ENCODE results near the gene GPLD1.
A peak's percentile ranks its signal among the peaks of the same experiment; 100 is the strongest.
"Not testable (repeated sequence)": the region's sequence is repeated elsewhere in the genome, so short reads cannot be mapped to it uniquely, and the experiment has no call there.

Gene GPLD1

GRCh38 chr6:24385536-24386269, 103.7 kb downstream of the GPLD1 start:
- no peak overlapping the region for H3K4me3 Mint-ChIP-seq
- H3K4me1 Mint-ChIP-seq, result no peaks in the 10 kb centered on the region
- no peaks in the 10 kb centered on the region for H3K27me3 Mint-ChIP-seq (ENCODE audit: low read depth)
- no peaks in the 10 kb centered on the region for H3K36me3 Mint-ChIP-seq (ENCODE audit: low read depth)
- no peaks in the 10 kb centered on the region for H3K9me3 Mint-ChIP-seq
- peak in 1 of 3 experiments; percentile 13 for TF ChIP-seq CTCF (IDR thresholded peaks at IDR 0.05; ENCODE audit: unreplicated experiment in 3 of 3)
- H3K27ac Mint-ChIP-seq, result peak overlapping the region; percentile 41 to 93 (median 71)

GRCh38 chr6:24384369-24385130, 104.8 kb downstream of the GPLD1 start:
- H3K4me3 Mint-ChIP-seq; H3K27me3 Mint-ChIP-seq (ENCODE audit: low read depth); H3K4me1 Mint-ChIP-seq; H3K9me3 Mint-ChIP-seq; H3K36me3 Mint-ChIP-seq (ENCODE audit: low read depth): not testable (repeated sequence)
- peak overlapping the region; percentile 7 to 93 (median 71) for H3K27ac Mint-ChIP-seq

GRCh38 chr6:24382891-24383494, 106.4 kb downstream of the GPLD1 start:
- H3K9me3 Mint-ChIP-seq; H3K27me3 Mint-ChIP-seq (ENCODE audit: low read depth); H3K4me1 Mint-ChIP-seq; H3K36me3 Mint-ChIP-seq (ENCODE audit: low read depth): not testable (repeated sequence)
- Mint-ChIP-seq H3K4me3 (peak overlapping the region in 2 of 3 experiments; percentile 37 to 46), H3K27ac (peak overlapping the region; percentile 64 to 93 (median 83))

GRCh38 chr6:24382220-24382540, 107.2 kb downstream of the GPLD1 start:
- peak overlapping the region in 2 of 3 experiments; percentile 17 for H3K4me3 Mint-ChIP-seq
- TF ChIP-seq CTCF (IDR thresholded peaks at IDR 0.05; ENCODE audit: unreplicated experiment in 3 of 3), result no peak
- H3K4me1 Mint-ChIP-seq, result no peaks in the 10 kb centered on the region
- no peaks in the 10 kb centered on the region for H3K27me3 Mint-ChIP-seq (ENCODE audit: low read depth)
- H3K9me3 Mint-ChIP-seq, result no peaks in the 10 kb centered on the region
- no peaks in the 10 kb centered on the region for H3K36me3 Mint-ChIP-seq (ENCODE audit: low read depth)
- H3K27ac Mint-ChIP-seq, result peak overlapping the region; percentile 64 to 93 (median 83)

- Mint-ChIP-seq H3K36me3 (ENCODE audit: low read depth) (no peaks in the 10 kb centered on the region), H3K27ac (peak overlapping the region; percentile 64 to 93 (median 83)), H3K9me3 (no peaks in the 10 kb centered on the region), H3K27me3 (ENCODE audit: low read depth) (no peaks in the 10 kb centered on the region), H3K4me3 (peak overlapping the region in 2 of 3 experiments; percentile 17 to 52), H3K4me1 (no peaks in the 10 kb centered on the region)
- no peak for TF ChIP-seq CTCF (IDR thresholded peaks at IDR 0.05; ENCODE audit: unreplicated experiment in 3 of 3)
Observed at GRCh38 chr6:24381476-24382219, 107.7 kb downstream of the GPLD1 start.

GRCh38 chr6:24378473-24379097, 110.8 kb downstream of the GPLD1 start:
- Mint-ChIP-seq H3K36me3 (ENCODE audit: low read depth) (no peaks in the 10 kb centered on the region), H3K9me3 (no peaks in the 10 kb centered on the region), H3K27ac (peak overlapping the region in 2 of 3 experiments; percentile 64 to 75), H3K27me3 (ENCODE audit: low read depth) (no peaks in the 10 kb centered on the region), H3K4me3 (no peak overlapping the region), H3K4me1 (no peaks in the 10 kb centered on the region)
- no peak for TF ChIP-seq CTCF (IDR thresholded peaks at IDR 0.05; ENCODE audit: unreplicated experiment in 3 of 3)
